Mesodermal cell (in vitro differentiated cells): Measurements from ENCODE around the gene LHFPL6.

Experiments used
- H3K27ac ChIP-seq: 2 replicates; pipeline ENCODE4 v1.7.0; 2013; ENCODE audit warnings: mild to moderate bottlenecking, low read depth, low read length, moderate library complexity; ENCODE audit not compliant: severe bottlenecking
- H3K36me3 ChIP-seq: 2 replicates; pipeline ENCODE4 v1.7.1; 2013; ENCODE audit warnings: mild to moderate bottlenecking, low read length, moderate library complexity; ENCODE audit not compliant: control insufficient read depth, insufficient read depth
- H3K4me1 ChIP-seq: one replicate; pipeline ENCODE4 v1.7.1; 2013; ENCODE audit warnings: mild to moderate bottlenecking, low read length; ENCODE audit not compliant: insufficient read depth, control insufficient read depth, poor library complexity, severe bottlenecking
- H3K4me3 ChIP-seq: 2 replicates; pipeline ENCODE4 v1.7.0; 2013; ENCODE audit warnings: low read length, control low read depth, mild to moderate bottlenecking; ENCODE audit not compliant: insufficient read depth, poor library complexity, severe bottlenecking; ENCODE audit errors: extremely low read depth
- H3K9me3 ChIP-seq: 2 replicates; pipeline ENCODE4 v1.7.1; 2013; ENCODE audit warnings: mild to moderate bottlenecking, low read length, moderate library complexity; ENCODE audit not compliant: control insufficient read depth
- WGBS, 2 experiments: methylation state at CpG; one replicate each; pipeline ENCODE4 v1.1.5; 2013; ENCODE audit warnings: missing lambda C conversion rate in 2 of 2; ENCODE audit not compliant: insufficient coverage in 2 of 2; 5-methylcytosine and 5-hydroxymethylcytosine counted together

LHFPL6 gene

GRCh38 chr13:39531646-39532045, 71.3 kb downstream of the LHFPL6 start:
- no peak overlapping the region for H3K4me3 ChIP-seq
- no peaks in the 10 kb centered on the region for H3K9me3 ChIP-seq
- H3K36me3 ChIP-seq, result peaks cover 3% of the 10 kb centered on the region
- H3K4me1 ChIP-seq, result peaks cover 18% of the 10 kb centered on the region
- WGBS, 2 experiments, result 90 to 94% methylated on average over 5 of the region's 6 CpGs
- no peak overlapping the region for H3K27ac ChIP-seq

GRCh38 chr13:39530916-39531315, 72.1 kb downstream of the LHFPL6 start:
- peaks cover 14% of the 10 kb centered on the region for H3K4me1 ChIP-seq
- H3K4me3 ChIP-seq, result no peak overlapping the region
- no CpG with 5 or more reads among the region's 3 CpGs for WGBS, 2 experiments
- H3K36me3 ChIP-seq, result peaks cover 3% of the 10 kb centered on the region
- H3K27ac ChIP-seq, result no peak overlapping the region
- H3K9me3 ChIP-seq, result no peaks in the 10 kb centered on the region

- peaks cover 3% of the 10 kb centered on the region for H3K36me3 ChIP-seq
- H3K4me1 ChIP-seq, result peaks cover 14% of the 10 kb centered on the region
- 95% methylated on average over 2 of the region's 3 CpGs; no CpG with 5 or more reads in 1 of the 2 experiments for WGBS, 2 experiments
Observed at GRCh38 chr13:39528661-39528980, 74.4 kb downstream of the LHFPL6 start.

GRCh38 chr13:39527961-39528660, 74.9 kb downstream of the LHFPL6 start:
- H3K4me3 ChIP-seq, result no peak overlapping the region
- H3K27ac ChIP-seq, result peak overlapping the region; percentile 67
- 90 to 91% methylated on average over 2 of the region's 5 CpGs for WGBS, 2 experiments

More at GRCh38 chr13:39528661-39528980, 74.4 kb downstream of the LHFPL6 start:
- Histone ChIP-seq H3K4me3 (no peak overlapping the region), H3K27ac (peak overlapping the region; percentile 67), H3K9me3 (no peaks in the 10 kb centered on the region)

GRCh38 chr13:39527301-39527700, 75.7 kb downstream of the LHFPL6 start:
- WGBS, 2 experiments, result 85 to 100% methylated on average over 1 to 2 of the region's 3 CpGs

More at GRCh38 chr13:39527961-39528660, 74.9 kb downstream of the LHFPL6 start:
- peaks cover 1% of the 10 kb centered on the region for H3K36me3 ChIP-seq
- H3K9me3 ChIP-seq, result no peaks in the 10 kb centered on the region
- H3K4me1 ChIP-seq, result peaks cover 14% of the 10 kb centered on the region

GRCh38 chr13:39526499-39526898, 76.5 kb downstream of the LHFPL6 start:
- 94 to 95% methylated on average over 8 of the region's 8 CpGs for WGBS, 2 experiments
- H3K27ac ChIP-seq, result no peak overlapping the region
- H3K9me3 ChIP-seq, result no peaks in the 10 kb centered on the region
- H3K4me1 ChIP-seq, result peaks cover 14% of the 10 kb centered on the region
- no peak overlapping the region for H3K4me3 ChIP-seq
- H3K36me3 ChIP-seq, result no peaks in the 10 kb centered on the region

More at GRCh38 chr13:39527301-39527700, 75.7 kb downstream of the LHFPL6 start:
- Histone ChIP-seq H3K9me3 (no peaks in the 10 kb centered on the region), H3K4me1 (peaks cover 14% of the 10 kb centered on the region), H3K4me3 (no peak overlapping the region), H3K36me3 (no peaks in the 10 kb centered on the region), H3K27ac (no peak overlapping the region)

GRCh38 chr13:39525506-39525905, 77.5 kb downstream of the LHFPL6 start:
- H3K9me3 ChIP-seq, result no peaks in the 10 kb centered on the region
- H3K36me3 ChIP-seq, result no peaks in the 10 kb centered on the region
- no peak overlapping the region for H3K4me3 ChIP-seq
- WGBS, 2 experiments, result no CpG with 5 or more reads among the region's 1 CpG
- H3K4me1 ChIP-seq, result peaks cover 14% of the 10 kb centered on the region
- H3K27ac ChIP-seq, result no peak overlapping the region

- 89 to 94% methylated on average over 4 of the region's 4 CpGs for WGBS, 2 experiments
- H3K9me3 ChIP-seq, result no peaks in the 10 kb centered on the region
- H3K27ac ChIP-seq, result no peak overlapping the region
- peaks cover 14% of the 10 kb centered on the region for H3K4me1 ChIP-seq
- H3K4me3 ChIP-seq, result no peak overlapping the region
- no peaks in the 10 kb centered on the region for H3K36me3 ChIP-seq
Observed at GRCh38 chr13:39524795-39525194, 78.2 kb downstream of the LHFPL6 start.

GRCh38 chr13:39522329-39522728, 80.7 kb downstream of the LHFPL6 start:
- WGBS, 2 experiments, result 89 to 100% methylated on average over 4 of the region's 4 CpGs
- Histone ChIP-seq H3K36me3 (peaks cover 2% of the 10 kb centered on the region), H3K9me3 (no peaks in the 10 kb centered on the region), H3K4me3 (no peak overlapping the region), H3K4me1 (peaks cover 5% of the 10 kb centered on the region), H3K27ac (no peak overlapping the region)

GRCh38 chr13:39521701-39522100, 81.3 kb downstream of the LHFPL6 start:
- Histone ChIP-seq H3K4me3 (no peak overlapping the region), H3K9me3 (no peaks in the 10 kb centered on the region), H3K4me1 (peaks cover 1% of the 10 kb centered on the region), H3K27ac (no peak overlapping the region), H3K36me3 (peaks cover 2% of the 10 kb centered on the region)
- 86 to 88% methylated on average over 2 to 3 of the region's 4 CpGs for WGBS, 2 experiments

- no peak overlapping the region for H3K4me3 ChIP-seq
- 89 to 95% methylated on average over 4 of the region's 6 CpGs for WGBS, 2 experiments
- H3K4me1 ChIP-seq, result peaks cover 21% of the 10 kb centered on the region
- H3K36me3 ChIP-seq, result peaks cover 2% of the 10 kb centered on the region
- no peaks in the 10 kb centered on the region for H3K9me3 ChIP-seq
- no peak overlapping the region for H3K27ac ChIP-seq
Observed at GRCh38 chr13:39516096-39516495, 86.9 kb downstream of the LHFPL6 start.
